Body of pancreas (tissue), 4 donors: Measurements from ENCODE around the gene NOMO2. TPM values are rescaled to one million over a fixed set of nuclear protein-coding genes. Genes with fewer than 3 reads are reported as not detected.
"Not testable (repeated sequence)": the region's sequence is repeated elsewhere in the genome, so short reads cannot be mapped to it uniquely, and the experiment has no call there.

ENCODE experiments used
- ATAC-seq: fragments of 150-250 bp; one replicate; pipeline ENCODE4 v1.9.1; 2016
- DNase-seq, 4 donors: peaks; one replicate each; pipeline ENCODE4 v3.0.0-alpha.2; 2019
- H3K27ac ChIP-seq, 4 donors: fragments of 200-600 bp; sonication (generic); 1 replicate in 3 of 4; 2 replicates in 1 of 4; pipeline versions ENCODE4 v1.5.1 to v1.6.1; 2016 to 2019; ENCODE audit warnings: mild to moderate bottlenecking in 1 of 4, mixed read lengths in 1 of 4, moderate library complexity in 1 of 4
- H3K27me3 ChIP-seq, 2 donors: fragments of 200-600 bp; sonication (generic); one replicate each; pipeline ENCODE4 v1.6.0; 2016; ENCODE audit warnings: mild to moderate bottlenecking in 1 of 2
- H3K36me3 ChIP-seq, 2 donors: fragments of 200-600 bp; sonication (generic); replicated peaks in 1 of 2; 2 replicates each; pipeline ENCODE4 v1.5.1; 2016; ENCODE audit warnings: low read depth in 2 of 2; ENCODE audit not compliant: insufficient read depth in 1 of 2
- H3K4me1 ChIP-seq: fragments of 200-600 bp; sonication (generic); one replicate; pipeline ENCODE4 v1.6.0; 2016
- H3K4me3 ChIP-seq, 2 donors: fragments of 200-600 bp; sonication (generic); 1 replicate in 1 of 2; 2 replicates in 1 of 2; pipeline ENCODE4 v1.5.1; 2016 to 2019
- H3K9me3 ChIP-seq, 3 donors: fragments of 200-600 bp; sonication (generic); 1 replicate in 2 of 3; 2 replicates in 1 of 3; pipeline ENCODE4 v1.5.1; 2016
- WGBS, 2 donors: methylation state at CpG; one replicate each; pipeline ENCODE4 v1.1.5; 2017; 5-methylcytosine and 5-hydroxymethylcytosine counted together
- intact Hi-C: fragments of 100-400 bp; cut with DNase I; formaldehyde crosslinking; loops from one replicate; pipeline ENCODE4 v1.15.1; 2023
- total RNA-seq, 2 donors: library from RNA; depleted of rRNA; stranded (reverse); fragments of >200 nt; gene quantifications; one replicate each; pipeline ENCODE4 v1.1.0, GENCODE V29; 2016
- TF ChIP-seq, protein P1 (sequence below), 7 experiments: fragments of 450-650 bp in 4 of 7; fragments of 200-600 bp in 3 of 7; sonication (generic) in 3 of 7; IDR thresholded peaks; one replicate each; pipeline ENCODE4 v1.5.1; 2016 to 2019; ENCODE audit warnings: antibody characterized with exemption in 7 of 7

NOMO2 gene
- total RNA-seq, 2 donors from 2014 or later, result 89.0 to 172 TPM

DNA sequence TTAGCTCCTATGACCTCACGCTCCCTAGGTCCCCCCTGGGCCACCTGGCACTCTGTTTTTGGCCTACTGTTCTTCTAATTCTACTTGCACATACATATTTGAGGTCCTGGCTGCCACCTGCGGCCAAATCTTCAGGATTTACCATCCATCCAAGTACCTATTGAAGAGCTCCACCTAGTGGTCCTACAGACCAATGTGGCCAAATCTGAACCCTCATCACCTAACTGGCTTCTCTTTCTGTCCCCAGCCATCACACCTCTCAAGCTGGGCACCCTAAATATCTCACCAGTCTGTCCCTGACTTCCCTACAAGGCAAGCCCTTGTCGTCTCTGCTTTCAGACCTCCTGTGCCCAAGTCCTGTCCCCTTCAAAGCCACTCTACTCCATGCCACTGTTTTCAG, 24.9 kb downstream of the NOMO2 start:
- peaks cover 13% of the 10 kb centered on the region for H3K4me1 ChIP-seq
- H3K4me3 ChIP-seq, H3K9me3 ChIP-seq, H3K27me3 ChIP-seq, H3K36me3 ChIP-seq, intact Hi-C loops: not testable (repeated sequence)
- 16 to 39% methylated on average over 2 to 3 of the region's 3 CpGs for WGBS, 2 donors
- H3K27ac ChIP-seq, result peak overlapping the region in 1 of 4 donors; percentile 16
- DNase-seq (peak in 3 of 4 donors; percentile 28 to 53 (median 37)), ATAC-seq (peak; percentile 60)
- TF ChIP-seq, protein P1, sequence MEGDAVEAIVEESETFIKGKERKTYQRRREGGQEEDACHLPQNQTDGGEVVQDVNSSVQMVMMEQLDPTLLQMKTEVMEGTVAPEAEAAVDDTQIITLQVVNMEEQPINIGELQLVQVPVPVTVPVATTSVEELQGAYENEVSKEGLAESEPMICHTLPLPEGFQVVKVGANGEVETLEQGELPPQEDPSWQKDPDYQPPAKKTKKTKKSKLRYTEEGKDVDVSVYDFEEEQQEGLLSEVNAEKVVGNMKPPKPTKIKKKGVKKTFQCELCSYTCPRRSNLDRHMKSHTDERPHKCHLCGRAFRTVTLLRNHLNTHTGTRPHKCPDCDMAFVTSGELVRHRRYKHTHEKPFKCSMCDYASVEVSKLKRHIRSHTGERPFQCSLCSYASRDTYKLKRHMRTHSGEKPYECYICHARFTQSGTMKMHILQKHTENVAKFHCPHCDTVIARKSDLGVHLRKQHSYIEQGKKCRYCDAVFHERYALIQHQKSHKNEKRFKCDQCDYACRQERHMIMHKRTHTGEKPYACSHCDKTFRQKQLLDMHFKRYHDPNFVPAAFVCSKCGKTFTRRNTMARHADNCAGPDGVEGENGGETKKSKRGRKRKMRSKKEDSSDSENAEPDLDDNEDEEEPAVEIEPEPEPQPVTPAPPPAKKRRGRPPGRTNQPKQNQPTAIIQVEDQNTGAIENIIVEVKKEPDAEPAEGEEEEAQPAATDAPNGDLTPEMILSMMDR (IDR thresholded peaks at IDR 0.05), result peak in 3 of 7 experiments; percentile 18 to 27 (median 21)

DNA sequence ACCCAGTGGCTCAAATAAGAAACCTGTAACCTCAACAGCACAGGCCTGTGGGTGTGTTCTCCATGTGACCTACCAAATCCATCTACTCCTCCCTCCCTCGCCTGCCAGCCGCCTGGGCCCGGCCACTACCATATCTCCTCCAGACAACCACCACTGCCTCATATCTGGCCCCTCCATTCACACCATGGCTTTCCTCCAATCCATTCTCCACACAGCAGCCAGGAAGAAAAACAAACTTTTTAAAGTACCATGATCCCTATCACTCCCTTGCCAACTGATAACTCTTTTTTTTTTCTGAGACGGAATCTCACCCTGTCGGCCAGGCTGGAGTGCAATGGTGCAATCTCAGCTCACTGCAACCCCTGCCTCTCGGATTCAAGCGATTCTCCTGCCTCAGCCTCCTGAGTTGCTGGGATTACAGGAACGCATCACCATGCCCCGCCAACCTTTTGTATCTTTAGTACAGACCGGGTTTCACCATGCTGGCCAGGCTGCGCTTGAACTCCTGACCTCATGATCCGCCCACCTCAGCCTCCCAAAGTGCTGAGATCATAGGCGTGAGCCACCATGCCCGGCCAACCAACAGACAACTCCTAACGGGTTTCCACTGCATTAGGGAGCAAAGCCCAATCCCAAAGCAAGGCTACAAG, 26.3 kb downstream of the NOMO2 start:
- 47 to 57% methylated on average over 11 of the region's 15 CpGs for WGBS, 2 donors
- H3K27me3 ChIP-seq, H3K36me3 ChIP-seq, H3K4me3 ChIP-seq, H3K9me3 ChIP-seq, intact Hi-C loops: not testable (repeated sequence)
- Histone ChIP-seq H3K4me1 (peaks cover 13% of the 10 kb centered on the region), H3K27ac (peak overlapping the region in 2 of 4 donors; percentile 37 to 53)
- ATAC-seq, result peak; percentile 84
- peak; percentile 75 to 84 (median 78) for DNase-seq

DNA sequence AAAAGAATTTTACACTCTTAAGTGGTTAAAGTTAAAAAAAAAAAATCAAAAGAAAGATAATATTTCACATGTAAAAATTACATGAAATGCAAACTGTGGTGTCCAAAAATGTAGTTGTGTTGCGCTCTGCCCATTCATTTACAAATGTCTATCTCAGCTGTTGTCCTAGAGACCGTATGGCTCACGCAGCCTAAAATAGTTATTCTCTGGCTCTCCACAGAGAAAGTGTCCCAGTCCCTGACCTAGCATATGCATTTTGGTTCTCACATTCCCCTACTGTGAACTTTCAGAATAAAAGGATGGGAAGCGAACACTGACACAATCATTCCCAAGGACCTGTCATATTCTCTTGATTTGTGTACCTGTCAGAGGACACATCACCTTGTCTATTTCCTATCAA, 27.6 kb downstream of the NOMO2 start:
- H3K4me3 ChIP-seq, H3K27ac ChIP-seq, H3K36me3 ChIP-seq, intact Hi-C loops, H3K9me3 ChIP-seq, DNase-seq, ATAC-seq, H3K27me3 ChIP-seq: not testable (repeated sequence)
- WGBS, 2 donors, result 89% methylated on average over 1 of the region's 4 CpGs; no CpG with 5 or more reads in 1 of the 2 donors
- peaks cover 13% of the 10 kb centered on the region for H3K4me1 ChIP-seq

DNA sequence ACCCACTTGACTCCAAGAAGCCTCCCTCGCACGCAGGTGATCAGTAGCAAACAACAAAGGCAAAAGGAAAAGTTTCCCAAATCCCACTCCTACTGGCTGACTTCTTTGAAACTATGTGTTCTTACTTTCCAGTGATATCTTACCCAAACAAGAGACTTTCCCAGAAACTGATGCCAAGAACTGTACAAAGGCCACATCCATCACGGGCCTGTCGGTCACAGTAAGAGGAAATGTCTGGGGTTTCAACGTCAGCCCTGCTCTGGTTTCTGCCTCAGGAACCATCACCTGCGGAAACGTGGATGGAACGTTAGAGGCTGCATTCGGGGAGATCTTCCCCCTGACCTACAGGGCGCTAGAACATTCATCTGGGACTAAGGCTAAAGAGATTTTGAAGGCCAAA, 30.6 kb downstream of the NOMO2 start:
- ATAC-seq, result peak; percentile 78
- 15 to 54% methylated on average over 4 to 6 of the region's 10 CpGs for WGBS, 2 donors
- H3K4me3 ChIP-seq, intact Hi-C loops, H3K36me3 ChIP-seq, H3K4me1 ChIP-seq, H3K27me3 ChIP-seq, H3K9me3 ChIP-seq: not testable (repeated sequence)
- peak overlapping the region in 2 of 4 donors; percentile 54 to 59 for H3K27ac ChIP-seq
- DNase-seq, result peak; percentile 32 to 82 (median 64)

DNA sequence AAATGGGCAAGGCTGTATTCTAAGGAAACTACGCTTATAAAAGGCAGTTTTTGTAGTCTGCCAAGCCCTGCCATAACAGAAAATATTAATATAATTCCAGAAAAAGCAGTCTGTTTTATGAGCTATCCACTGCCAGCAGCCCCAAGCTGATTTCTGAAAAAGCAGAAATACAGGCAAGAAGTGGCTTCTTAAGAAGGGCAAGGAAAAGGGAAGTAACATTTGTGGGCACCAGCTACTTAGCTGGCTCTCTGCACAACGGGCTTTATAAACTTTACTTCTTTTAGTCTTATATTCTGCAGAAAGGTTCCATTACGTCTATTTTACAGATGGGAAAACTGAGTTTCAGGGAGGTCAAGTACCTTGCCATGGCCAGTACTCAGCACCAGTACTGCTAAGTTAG, 31.6 kb downstream of the NOMO2 start:
- WGBS, 2 donors, result 100% methylated on average over 1 of the region's 3 CpGs; no CpG with 5 or more reads in 1 of the 2 donors
- H3K9me3 ChIP-seq, ATAC-seq, DNase-seq, intact Hi-C loops, H3K4me3 ChIP-seq, H3K27me3 ChIP-seq, H3K27ac ChIP-seq, H3K36me3 ChIP-seq, H3K4me1 ChIP-seq: not testable (repeated sequence)

DNA sequence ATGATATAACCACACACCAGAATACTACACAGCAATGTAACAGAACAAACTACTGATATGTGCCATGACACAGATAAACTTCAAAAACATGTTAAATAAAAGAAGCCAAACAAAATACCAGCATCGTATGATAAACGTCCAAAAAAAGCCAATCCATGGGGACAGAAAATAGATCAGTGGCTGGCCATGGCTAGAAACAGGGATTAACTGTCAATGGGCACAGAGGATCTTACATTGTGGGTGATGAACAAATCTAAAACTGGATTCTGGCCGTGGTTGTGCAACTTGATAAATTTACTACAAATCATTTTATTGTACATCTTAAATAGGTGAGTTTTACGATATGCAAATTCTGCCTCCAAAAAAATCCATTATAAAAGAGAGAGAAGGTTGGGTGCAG, 35.4 kb downstream of the NOMO2 start:
- intact Hi-C loops, H3K36me3 ChIP-seq, DNase-seq, H3K4me3 ChIP-seq, ATAC-seq, H3K27ac ChIP-seq, H3K27me3 ChIP-seq, H3K4me1 ChIP-seq, H3K9me3 ChIP-seq: not testable (repeated sequence)
- WGBS, 2 donors, result 76 to 81% methylated on average over 2 to 3 of the region's 4 CpGs

DNA sequence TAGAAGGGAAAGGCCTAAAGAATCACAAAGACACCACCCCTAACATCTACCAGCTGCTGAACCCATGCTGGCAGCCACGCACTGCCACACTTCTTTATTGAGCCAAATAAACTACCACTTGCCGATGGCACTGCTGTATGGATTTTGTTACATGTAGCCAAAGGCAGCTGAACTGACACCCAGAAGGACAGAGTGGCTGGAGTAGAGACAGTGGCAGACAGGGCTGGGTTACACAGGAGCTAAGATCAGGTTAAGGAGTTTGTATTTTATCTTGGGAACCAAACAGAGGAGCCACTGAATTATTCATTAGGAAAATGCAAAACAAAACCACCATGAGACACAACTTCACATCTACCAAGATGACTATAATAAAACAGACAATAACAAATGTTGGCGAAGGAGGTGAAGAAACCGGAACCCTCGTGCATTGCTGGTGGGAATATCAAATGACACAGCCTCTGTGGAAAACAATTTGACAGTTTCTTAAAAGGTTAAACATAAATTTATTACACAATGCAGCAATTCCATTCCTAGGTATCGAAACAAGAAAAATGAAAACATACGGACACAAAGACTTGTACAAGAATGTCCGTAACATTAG, 35.9 kb downstream of the NOMO2 start:
- not testable (repeated sequence) for ATAC-seq, H3K27me3 ChIP-seq
- WGBS, 2 donors, result 91 to 99% methylated on average over 3 to 6 of the region's 8 CpGs

DNA sequence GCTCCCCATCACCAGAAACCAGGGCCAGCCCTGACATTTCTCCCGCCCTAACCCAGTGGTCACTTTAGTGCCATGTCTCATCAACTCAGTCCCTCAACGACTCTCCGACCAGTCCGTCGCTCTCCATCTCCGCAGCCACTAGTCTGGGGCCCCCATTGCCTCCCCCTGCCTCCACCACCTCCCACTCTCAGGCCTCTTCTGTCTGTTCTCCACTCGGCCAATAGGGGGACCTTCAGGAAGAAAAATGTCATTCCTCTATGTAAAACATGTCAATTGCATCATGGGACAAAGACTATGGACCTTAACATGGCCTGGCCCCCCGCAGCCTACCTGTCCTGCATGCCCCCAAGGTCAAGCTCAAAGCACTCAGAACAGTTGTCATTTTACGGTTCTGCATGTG, 39.3 kb downstream of the NOMO2 start:
- H3K27me3 ChIP-seq, H3K9me3 ChIP-seq, H3K27ac ChIP-seq, H3K36me3 ChIP-seq, DNase-seq, H3K4me1 ChIP-seq, intact Hi-C loops, H3K4me3 ChIP-seq, ATAC-seq: not testable (repeated sequence)
- WGBS, 2 donors, result no CpG with 5 or more reads among the region's 9 CpGs

More for the DNA sequence above, 35.9 kb downstream of the NOMO2 start:
- DNase-seq, H3K9me3 ChIP-seq, H3K36me3 ChIP-seq, H3K4me1 ChIP-seq, intact Hi-C loops, H3K4me3 ChIP-seq, H3K27ac ChIP-seq: not testable (repeated sequence)

DNA sequence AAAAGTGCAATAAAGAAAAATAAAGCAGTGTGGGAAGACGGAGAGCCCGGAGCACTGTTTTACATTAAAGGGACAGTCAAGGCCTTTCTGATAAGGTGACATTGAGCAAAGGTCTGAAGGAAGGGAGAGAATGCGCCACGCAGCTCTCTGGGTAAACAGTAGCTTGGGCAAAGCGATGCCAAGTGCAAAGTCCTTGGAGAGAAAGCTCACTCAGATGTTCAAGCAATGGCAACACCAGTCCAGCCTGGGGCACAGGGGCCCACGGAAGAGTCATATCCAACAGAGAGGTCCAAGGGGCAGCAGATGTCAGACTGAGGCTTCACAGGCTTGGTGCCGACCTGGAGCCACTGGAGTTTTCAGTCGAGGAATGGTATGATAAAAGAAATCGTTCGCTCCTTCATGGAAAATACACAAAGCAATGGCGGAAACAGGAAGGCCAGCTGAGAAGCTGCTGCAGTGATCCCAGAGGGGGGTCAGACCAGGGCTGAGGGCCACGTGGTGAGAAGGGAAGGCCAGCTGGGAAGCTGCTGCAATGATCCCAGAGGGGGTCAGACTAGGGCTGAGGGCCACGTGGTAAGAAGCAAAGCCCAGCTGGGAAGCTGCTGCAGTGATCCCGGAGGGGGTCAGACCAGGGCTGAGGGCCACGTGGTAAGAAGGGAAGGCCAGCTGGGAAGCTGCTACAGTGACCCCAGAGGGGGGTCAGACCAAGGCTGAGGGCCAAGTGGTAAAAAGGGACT, 40.3 kb downstream of the NOMO2 start:
- H3K27ac ChIP-seq, H3K36me3 ChIP-seq, intact Hi-C loops, DNase-seq, H3K27me3 ChIP-seq, H3K4me3 ChIP-seq, H3K4me1 ChIP-seq, H3K9me3 ChIP-seq: not testable (repeated sequence)
- no CpG with 5 or more reads among the region's 15 CpGs for WGBS, 2 donors
- peak; percentile 79 for ATAC-seq

DNA sequence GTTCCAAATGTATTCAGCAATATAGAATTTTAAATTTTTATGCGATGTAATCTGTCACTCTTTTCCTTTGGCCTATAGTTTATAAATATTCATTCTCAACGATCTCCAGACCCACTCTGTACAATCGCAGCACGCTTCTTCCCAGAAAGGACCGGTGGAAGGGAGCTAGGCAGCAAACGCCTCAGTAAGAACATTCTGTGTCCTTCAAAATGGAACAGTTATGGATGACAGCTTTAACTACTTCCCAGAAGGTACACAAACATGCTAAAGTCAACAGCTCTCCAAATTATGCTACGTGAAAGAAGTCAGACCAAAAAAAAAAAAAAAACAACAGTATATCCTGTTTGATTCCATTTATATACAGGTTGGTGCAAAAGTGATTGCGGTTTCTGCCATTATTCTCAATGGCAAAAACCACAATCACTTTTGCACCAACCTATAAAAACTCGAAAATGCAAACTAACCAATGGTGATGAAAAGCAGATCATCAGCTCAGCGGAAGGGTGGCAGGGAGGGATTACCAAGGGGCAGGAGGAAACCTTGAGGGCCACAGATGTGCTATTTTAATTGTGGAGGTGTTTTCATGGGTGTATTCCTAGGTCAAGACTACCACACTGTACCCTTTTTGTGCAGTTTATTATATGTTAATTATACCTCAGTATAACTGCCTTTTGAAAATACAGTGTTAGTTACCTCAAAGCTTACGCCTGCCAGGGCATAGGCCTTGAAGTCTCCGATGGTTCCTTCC, 43.2 kb downstream of the NOMO2 start:
- H3K9me3 ChIP-seq, DNase-seq, H3K27me3 ChIP-seq, H3K4me1 ChIP-seq, H3K4me3 ChIP-seq, H3K27ac ChIP-seq, H3K36me3 ChIP-seq, intact Hi-C loops: not testable (repeated sequence)
- WGBS, 2 donors, result no CpG with 5 or more reads among the region's 12 CpGs
- peak; percentile 54 for ATAC-seq
